CD1c-positive myeloid dendritic cell (primary cell): ENCODE measurements around the gene KRR1.
A peak's percentile ranks its signal among the peaks of the same experiment; 100 is the strongest.

Experiments
- DNase-seq: peaks from one replicate; pipeline ENCODE4 v3.0.0-alpha.2; 2016; ENCODE audit errors: extremely low spot score

Gene KRR1

GRCh38 chr12:75511116-75512048 lies at the start of gene KRR1:
TSS of gene KRR1 (minus strand) at chr12:75511609. CDS start at chr12:75511597, 12 bp downstream.
- peak; percentile 99 for DNase-seq

- DNase-seq = no peak
Measured at GRCh38 chr12:75560167-75560566, 48.8 kb upstream of the KRR1 start.

- DNase-seq = no peak
Measured at GRCh38 chr12:75558287-75558686, 46.9 kb upstream of the KRR1 start.

- DNase-seq = no peak
Measured at GRCh38 chr12:75556311-75556899, 45.0 kb upstream of the KRR1 start.

GRCh38 chr12:75554556-75554880 lies 43.1 kb upstream of the KRR1 start:
- no peak for DNase-seq

- no peak for DNase-seq
Measured at GRCh38 chr12:75553836-75554555, 42.6 kb upstream of the KRR1 start.

GRCh38 chr12:75553398-75553797 lies 42.0 kb upstream of the KRR1 start:
- DNase-seq = peak; percentile 8

GRCh38 chr12:75551477-75551876 lies 40.1 kb upstream of the KRR1 start:
- no peak for DNase-seq

- DNase-seq = no peak
Measured at GRCh38 chr12:75550401-75551240, 39.2 kb upstream of the KRR1 start.

GRCh38 chr12:75549989-75550388 lies 38.6 kb upstream of the KRR1 start:
- no peak for DNase-seq

- DNase-seq = no peak
Measured at GRCh38 chr12:75548879-75549278, 37.5 kb upstream of the KRR1 start.

- no peak for DNase-seq
Measured at GRCh38 chr12:75545636-75546035, 34.2 kb upstream of the KRR1 start.

GRCh38 chr12:75543529-75543928 lies 32.1 kb upstream of the KRR1 start:
- no peak for DNase-seq

GRCh38 chr12:75542942-75543341 lies 31.5 kb upstream of the KRR1 start:
- DNase-seq = no peak

- no peak for DNase-seq
Measured at GRCh38 chr12:75539889-75540288, 28.5 kb upstream of the KRR1 start.

- no peak for DNase-seq
Measured at GRCh38 chr12:75533239-75533638, 21.8 kb upstream of the KRR1 start.

GRCh38 chr12:75529826-75530225 lies 18.4 kb upstream of the KRR1 start:
- no peak for DNase-seq

GRCh38 chr12:75529316-75529715 lies 17.9 kb upstream of the KRR1 start:
- no peak for DNase-seq

GRCh38 chr12:75528692-75529091 lies 17.3 kb upstream of the KRR1 start:
- DNase-seq = peak; percentile 9

- no peak for DNase-seq
Measured at GRCh38 chr12:75528272-75528671, 16.9 kb upstream of the KRR1 start.

GRCh38 chr12:75526655-75527511 lies 15.5 kb upstream of the KRR1 start:
- peak; percentile 52 for DNase-seq
